22Rv1 (cell line): ENCODE data around the gene GFER.
"Not testable (repeated sequence)": the region's sequence is repeated elsewhere in the genome, so short reads cannot be mapped to it uniquely, and the experiment has no call there.

Experiments
- ZFX ChIP-seq: fragments of 450-650 bp; IDR thresholded peaks from 2 replicates; pipeline ENCODE4 v1.6.1; 2017; ENCODE audit warnings: antibody characterized with exemption, borderline replicate concordance
- TF ChIP-seq, protein P1 (sequence below): fragments of 450-650 bp; IDR thresholded peaks from 2 replicates; pipeline ENCODE4 v1.5.1; 2017; ENCODE audit warnings: mild to moderate bottlenecking

DNA sequence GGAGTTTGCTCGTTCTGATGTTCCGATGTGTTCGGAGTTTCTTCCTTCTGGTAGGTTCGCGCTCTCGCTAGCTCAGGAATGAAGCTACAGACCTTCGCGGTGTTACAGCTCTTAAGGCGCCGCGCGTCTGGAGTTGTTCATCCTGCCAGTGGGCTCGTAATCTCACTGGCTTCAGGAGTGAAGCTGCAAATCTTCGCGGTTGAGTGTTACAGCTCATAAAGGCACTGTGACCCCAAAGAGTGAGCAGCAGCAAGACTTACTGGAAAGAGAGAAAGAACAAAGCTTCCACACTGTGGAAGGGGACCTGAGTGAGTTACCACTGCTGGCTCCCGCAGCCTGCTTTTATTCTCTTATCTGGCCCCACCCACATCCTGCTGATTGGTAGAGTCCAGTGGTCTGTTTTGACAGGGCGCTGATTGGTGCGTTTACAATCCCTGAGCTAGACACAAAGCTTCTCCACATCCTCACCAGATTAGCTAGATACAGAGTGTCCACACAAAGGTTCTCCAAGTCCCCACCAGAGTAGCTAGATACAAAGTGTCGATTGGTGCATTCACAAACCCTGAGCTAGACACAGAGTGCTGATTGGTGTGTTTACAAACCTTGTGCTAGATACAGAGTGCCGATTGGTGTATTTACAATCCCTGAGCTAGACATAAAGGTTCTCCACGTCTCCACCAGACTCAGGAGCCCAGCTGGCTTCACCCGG is 26.4 kb upstream of the GFER start:
- TF ChIP-seq, protein P1, sequence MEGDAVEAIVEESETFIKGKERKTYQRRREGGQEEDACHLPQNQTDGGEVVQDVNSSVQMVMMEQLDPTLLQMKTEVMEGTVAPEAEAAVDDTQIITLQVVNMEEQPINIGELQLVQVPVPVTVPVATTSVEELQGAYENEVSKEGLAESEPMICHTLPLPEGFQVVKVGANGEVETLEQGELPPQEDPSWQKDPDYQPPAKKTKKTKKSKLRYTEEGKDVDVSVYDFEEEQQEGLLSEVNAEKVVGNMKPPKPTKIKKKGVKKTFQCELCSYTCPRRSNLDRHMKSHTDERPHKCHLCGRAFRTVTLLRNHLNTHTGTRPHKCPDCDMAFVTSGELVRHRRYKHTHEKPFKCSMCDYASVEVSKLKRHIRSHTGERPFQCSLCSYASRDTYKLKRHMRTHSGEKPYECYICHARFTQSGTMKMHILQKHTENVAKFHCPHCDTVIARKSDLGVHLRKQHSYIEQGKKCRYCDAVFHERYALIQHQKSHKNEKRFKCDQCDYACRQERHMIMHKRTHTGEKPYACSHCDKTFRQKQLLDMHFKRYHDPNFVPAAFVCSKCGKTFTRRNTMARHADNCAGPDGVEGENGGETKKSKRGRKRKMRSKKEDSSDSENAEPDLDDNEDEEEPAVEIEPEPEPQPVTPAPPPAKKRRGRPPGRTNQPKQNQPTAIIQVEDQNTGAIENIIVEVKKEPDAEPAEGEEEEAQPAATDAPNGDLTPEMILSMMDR: not testable (repeated sequence)
- TF ChIP-seq ZFX: not testable (repeated sequence)
